Ecto neural progenitor cell (in vitro differentiated cells): ENCODE data around the gene NSMF.

Source experiments
- DNase-seq: peaks from one replicate; pipeline ENCODE4 v3.0.0-alpha.2; 2018; ENCODE audit warnings: low spot score

Gene NSMF

GRCh38 chr9:137447722-137448601 is 11.2 kb downstream of the NSMF start:
- no peak for DNase-seq

GRCh38 chr9:137446851-137447471 is 12.2 kb downstream of the NSMF start:
- DNase-seq: no peak

GRCh38 chr9:137445930-137446431 is 13.2 kb downstream of the NSMF start:
- no peak for DNase-seq

GRCh38 chr9:137445275-137445807 is 13.8 kb downstream of the NSMF start:
- DNase-seq: peak; percentile 85

- DNase-seq: no peak
These were observed 14.9 kb downstream of the NSMF start for GRCh38 chr9:137444106-137444790.

GRCh38 chr9:137441935-137442321 is 17.2 kb downstream of the NSMF start:
- no peak for DNase-seq

DNA sequence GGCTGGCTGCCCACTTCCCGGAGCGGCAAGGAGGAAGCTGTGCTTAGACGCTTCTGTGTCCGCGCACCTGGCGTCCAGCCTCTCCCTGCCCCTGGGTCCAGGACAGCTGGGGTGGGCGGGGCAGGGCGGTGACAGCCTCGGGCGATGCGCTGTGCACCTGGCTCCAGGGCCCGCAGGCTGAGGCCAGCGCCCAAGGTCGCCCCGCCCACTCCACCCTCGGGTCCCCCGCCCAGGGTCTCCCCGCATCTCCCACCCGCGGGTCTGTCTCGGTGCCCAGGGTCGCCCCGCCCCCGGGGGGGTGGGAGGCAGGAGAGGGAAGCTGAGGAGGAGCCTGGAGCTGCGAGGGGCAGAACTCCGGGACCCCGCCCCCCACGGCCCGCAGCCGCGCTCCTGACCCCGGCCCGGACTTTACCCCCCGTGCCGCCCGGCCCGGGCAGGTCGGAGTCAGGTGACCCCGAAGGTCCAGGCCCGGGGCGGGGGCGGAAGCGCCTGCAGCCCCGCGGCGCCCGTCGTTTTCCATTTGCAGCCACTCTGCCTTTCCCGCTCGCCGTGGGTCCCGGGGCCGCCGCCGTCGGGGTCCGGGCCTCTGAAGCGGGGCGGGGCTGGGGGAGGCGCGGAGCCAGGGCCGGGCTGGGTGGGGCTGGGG is 17.7 kb downstream of the NSMF start, which contains the start of gene ENTPD8:
Gene ENTPD8, minus strand, starts transcription at position 69 of the 646 bp plus-strand sequence. CDS start 3,072 bp downstream, outside the sequence.
- DNase-seq: peak; percentile 83

DNA sequence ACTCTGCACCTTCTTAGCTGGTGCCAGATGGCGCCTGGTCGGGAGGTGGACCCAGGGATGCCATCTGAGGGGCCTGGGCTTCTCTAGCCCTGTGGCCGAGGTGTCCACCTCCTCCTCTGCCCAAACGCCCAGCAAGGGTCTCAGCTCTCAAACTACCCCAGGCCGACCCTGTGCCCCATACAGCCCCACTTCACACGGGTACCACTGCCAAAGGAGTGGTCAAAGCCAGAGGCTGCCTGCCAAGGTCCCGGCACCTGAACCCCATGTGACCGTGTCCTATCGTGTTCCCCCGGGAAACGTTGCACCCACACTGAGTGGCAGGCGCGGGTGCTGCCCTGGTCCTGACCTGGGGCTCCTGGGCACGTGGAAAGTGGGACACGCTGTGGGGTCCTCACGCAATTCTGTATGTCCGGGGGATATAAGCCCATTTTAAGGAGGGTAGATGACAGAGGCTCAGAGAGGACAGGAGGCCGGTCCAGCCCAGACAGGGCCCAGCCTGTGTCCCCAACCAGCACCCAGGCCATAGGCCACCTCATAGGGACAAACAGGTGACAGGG is 19.9 kb downstream of the NSMF start:
- DNase-seq: no peak

DNA sequence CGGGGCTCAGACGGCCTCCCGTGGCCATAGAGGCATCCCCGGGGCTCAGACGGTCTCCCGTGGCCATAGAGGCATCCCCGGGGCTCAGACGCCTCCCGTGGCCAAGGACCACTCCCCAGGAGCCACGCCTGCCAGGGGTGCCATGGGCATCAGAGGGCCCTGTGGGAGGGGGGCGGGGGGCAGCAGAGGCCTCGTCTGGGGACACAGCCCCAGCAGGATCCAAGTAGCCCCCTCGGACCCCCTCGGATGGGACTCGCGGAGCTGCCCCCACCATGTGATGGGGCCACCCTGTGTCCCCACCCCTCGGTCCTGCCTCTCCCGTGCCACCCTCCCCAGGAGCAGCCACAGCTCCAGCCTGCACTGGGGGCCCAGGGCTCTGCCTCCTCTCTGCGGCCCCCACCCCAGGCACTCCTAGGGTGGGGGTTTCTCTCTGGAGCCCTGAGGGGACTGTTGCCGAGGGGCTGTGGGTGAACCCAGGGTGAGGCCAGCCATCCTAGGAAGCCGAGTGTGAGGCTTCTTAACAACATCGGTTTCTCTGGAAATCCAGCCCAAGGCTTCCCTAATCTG is 20.5 kb downstream of the NSMF start:
- no peak for DNase-seq

- DNase-seq: no peak
These were observed 21.2 kb downstream of the NSMF start for GRCh38 chr9:137437691-137438590.

DNA sequence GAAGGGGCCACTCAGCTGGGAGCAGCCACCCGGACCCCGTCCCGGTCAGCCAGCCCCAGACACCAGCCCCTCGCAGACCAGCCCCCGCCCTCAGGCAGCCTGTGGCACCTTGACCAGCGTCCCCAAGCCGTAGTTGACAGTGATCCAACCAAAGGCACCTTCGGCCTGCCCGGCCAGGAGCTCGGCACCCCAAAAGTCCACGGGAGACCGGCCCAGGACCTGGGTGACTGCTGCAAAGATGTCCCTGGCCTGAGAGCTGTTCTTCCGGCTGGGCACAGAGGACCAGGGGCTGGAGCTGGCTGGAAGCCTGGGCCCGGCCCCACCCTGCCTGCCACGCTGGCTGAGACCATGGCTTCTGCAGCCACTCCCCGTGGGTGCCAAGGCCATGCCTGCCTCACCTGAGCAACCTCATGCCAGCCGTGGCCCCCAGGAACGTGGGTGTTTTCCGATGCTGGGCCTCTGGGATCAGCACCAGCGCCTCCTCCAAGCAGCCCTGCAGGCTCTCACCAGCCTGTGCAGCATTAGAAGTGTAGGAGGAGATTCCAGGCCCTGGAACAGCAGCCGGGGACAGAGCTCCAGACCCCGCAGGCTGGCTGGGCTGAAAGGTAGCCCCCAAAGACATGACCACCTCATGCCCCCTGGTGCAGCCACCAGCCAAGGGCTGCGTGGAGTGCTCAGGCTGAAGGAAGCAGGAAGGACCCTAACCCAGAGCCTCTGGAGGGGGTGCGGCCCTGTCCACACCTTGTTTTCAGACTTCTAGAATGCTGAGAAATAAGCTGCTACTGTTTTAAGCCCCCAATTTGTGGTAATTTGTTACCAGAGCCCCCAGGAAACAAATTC is 22.2 kb downstream of the NSMF start:
- DNase-seq: no peak

DNA sequence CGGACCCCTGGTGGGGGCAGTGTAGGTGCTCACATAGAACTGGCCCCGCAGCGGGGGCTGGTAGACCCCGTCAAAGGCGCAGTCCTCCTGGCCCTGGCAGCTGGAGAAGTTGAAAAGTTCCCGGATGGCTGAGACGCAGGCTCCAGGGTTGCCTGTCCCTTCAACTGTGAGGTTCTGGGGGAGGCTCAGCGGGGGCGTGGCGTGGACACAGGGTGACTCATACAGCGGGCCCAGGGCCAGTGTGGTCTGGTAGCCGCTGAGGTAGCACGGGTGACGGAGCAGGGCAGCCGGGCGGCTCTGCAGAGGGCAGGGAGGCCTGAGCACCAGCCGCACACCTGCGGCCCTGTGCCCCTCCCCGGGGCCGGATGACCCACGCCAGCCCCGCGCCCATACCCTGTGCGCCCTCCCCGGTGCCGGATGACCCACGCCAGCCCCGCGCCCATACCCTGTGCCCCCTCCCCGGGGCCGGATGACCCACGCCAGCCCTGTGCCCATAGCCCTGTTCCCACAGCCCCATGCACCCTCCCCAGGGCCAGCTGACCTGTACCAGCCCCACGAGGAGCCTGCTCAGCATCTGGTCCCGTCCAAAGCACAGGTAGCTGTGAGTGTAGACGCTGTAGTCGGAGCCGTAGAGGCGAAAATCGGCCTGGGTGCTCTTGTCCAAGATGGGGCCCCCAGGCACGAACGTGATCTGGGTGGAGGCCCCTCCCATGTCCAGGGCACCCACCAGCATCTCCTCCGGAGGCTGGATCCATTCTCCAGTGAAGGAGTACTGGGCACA is 23.0 kb downstream of the NSMF start:
- no peak for DNase-seq

DNA sequence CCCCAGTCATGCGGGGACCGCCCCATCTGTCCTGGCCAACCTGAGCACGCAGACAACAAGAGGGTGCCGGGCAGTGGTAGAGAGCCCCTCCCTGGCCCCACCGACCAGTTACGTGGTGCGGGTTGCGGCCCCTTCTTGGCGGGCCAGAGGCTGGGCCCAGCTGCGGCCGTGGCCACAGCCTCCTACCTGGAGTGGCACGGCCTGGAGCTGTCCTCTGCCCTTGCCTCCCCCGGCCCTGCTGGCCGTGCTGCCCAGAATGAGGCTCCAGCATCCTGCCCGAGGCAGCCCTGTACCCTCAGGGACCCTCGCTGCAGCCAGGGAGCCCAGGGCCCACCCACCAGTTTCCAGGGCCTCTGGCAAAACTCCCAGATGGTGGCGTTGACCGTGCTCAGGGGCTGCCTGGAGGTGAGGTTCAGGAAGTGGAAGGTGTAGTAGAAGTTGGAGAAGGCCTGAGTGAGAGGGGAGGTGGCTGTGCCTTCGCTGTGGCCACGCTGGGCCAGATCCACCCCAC is 23.7 kb downstream of the NSMF start:
- DNase-seq: no peak

- DNase-seq: no peak
These were observed 24.4 kb downstream of the NSMF start for GRCh38 chr9:137434498-137435380.

- no peak for DNase-seq
These were observed 25.2 kb downstream of the NSMF start for GRCh38 chr9:137433916-137434431.

DNA sequence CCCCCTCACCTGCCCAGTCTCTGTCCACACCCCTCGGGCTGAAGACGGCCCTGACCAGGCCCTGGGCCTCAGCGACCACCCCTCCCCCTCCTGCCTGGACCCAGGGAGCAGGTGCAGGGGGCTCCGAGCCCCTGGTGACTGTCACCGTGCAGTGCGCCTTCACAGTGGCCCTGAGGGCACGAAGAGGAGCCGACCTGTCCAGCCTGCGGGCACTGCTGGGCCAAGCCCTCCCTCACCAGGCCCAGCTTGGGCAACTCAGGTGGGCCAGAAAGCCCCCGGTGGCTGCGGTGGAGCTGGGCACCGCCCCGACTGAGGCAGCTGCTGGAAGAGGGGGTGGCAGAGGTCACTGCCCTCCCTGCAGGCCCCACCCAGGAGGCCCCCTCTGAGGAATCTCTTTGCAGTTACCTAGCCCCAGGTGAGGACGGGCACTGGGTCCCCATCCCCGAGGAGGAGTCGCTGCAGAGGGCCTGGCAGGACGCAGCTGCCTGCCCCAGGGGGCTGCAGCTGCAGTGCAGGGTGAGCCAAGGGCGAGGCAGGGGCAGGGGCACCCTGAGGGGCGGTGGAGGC is 25.7 kb downstream of the NSMF start:
- no peak for DNase-seq
